SW 1271 (cell line): Measurements from ENCODE around the gene ZNF860.
"Not testable (repeated sequence)": the region's sequence is repeated elsewhere in the genome, so short reads cannot be mapped to it uniquely, and the experiment has no call there.

Experiments used
- DNase-seq, 2 experiments: peaks; one replicate each; lab custom pipeline; 2025; lab: John Stamatoyannopoulos, UW

ZNF860 gene

GRCh38 chr3:31960793-31961431 lies 20.6 kb upstream of the ZNF860 start:
- DNase-seq, result peak in 1 of 2 experiments; percentile 11

GRCh38 chr3:31962801-31963205 lies 18.7 kb upstream of the ZNF860 start:
- no peak for DNase-seq

- DNase-seq, result no peak
Measured at GRCh38 chr3:31966978-31967591, 14.5 kb upstream of the ZNF860 start.

- no peak for DNase-seq
Measured at GRCh38 chr3:31967592-31967991, 14.0 kb upstream of the ZNF860 start.

- DNase-seq, result no peak
Measured at GRCh38 chr3:31968369-31968926, 13.1 kb upstream of the ZNF860 start.

GRCh38 chr3:31968927-31969418 lies 12.6 kb upstream of the ZNF860 start:
- DNase-seq, result no peak

- DNase-seq, result no peak
Measured at GRCh38 chr3:31971607-31972006, 9.9 kb upstream of the ZNF860 start.

- no peak for DNase-seq
Measured at GRCh38 chr3:31973081-31973480, 8.5 kb upstream of the ZNF860 start.

- DNase-seq, result no peak
Measured at GRCh38 chr3:31973837-31974236, 7.7 kb upstream of the ZNF860 start.

- no peak for DNase-seq
Measured at GRCh38 chr3:31974471-31974870, 7.1 kb upstream of the ZNF860 start.

- DNase-seq, result no peak
Measured at GRCh38 chr3:31974964-31975363, 6.6 kb upstream of the ZNF860 start.

GRCh38 chr3:31976302-31976701 lies 5.2 kb upstream of the ZNF860 start:
- no peak for DNase-seq

- DNase-seq, result no peak
Measured at GRCh38 chr3:31977736-31978135, 3.8 kb upstream of the ZNF860 start.

- DNase-seq, result no peak
Measured at GRCh38 chr3:31978553-31978952, 3.0 kb upstream of the ZNF860 start.

GRCh38 chr3:31979001-31979697 lies 2.4 kb upstream of the ZNF860 start:
- no peak for DNase-seq

- peak in 1 of 2 experiments; percentile 28 for DNase-seq
Measured at GRCh38 chr3:31980530-31981205, 882 bp upstream of the ZNF860 start.

GRCh38 chr3:31984321-31984720 lies 2.8 kb downstream of the ZNF860 start:
- no peak for DNase-seq

- DNase-seq, result no peak
Measured at GRCh38 chr3:31985831-31986230, 4.3 kb downstream of the ZNF860 start.

GRCh38 chr3:31988271-31988670 lies 6.7 kb downstream of the ZNF860 start:
- no peak for DNase-seq

GRCh38 chr3:31992995-31993394 lies 11.4 kb downstream of the ZNF860 start:
- DNase-seq, result not testable (repeated sequence)

- DNase-seq, result no peak
Measured at GRCh38 chr3:31993843-31994242, 12.3 kb downstream of the ZNF860 start.

GRCh38 chr3:31995026-31995425 lies 13.5 kb downstream of the ZNF860 start:
- DNase-seq, result not testable (repeated sequence)
